ENCODE measurements around the gene SLC45A1.

SLC45A1 gene

DNA sequence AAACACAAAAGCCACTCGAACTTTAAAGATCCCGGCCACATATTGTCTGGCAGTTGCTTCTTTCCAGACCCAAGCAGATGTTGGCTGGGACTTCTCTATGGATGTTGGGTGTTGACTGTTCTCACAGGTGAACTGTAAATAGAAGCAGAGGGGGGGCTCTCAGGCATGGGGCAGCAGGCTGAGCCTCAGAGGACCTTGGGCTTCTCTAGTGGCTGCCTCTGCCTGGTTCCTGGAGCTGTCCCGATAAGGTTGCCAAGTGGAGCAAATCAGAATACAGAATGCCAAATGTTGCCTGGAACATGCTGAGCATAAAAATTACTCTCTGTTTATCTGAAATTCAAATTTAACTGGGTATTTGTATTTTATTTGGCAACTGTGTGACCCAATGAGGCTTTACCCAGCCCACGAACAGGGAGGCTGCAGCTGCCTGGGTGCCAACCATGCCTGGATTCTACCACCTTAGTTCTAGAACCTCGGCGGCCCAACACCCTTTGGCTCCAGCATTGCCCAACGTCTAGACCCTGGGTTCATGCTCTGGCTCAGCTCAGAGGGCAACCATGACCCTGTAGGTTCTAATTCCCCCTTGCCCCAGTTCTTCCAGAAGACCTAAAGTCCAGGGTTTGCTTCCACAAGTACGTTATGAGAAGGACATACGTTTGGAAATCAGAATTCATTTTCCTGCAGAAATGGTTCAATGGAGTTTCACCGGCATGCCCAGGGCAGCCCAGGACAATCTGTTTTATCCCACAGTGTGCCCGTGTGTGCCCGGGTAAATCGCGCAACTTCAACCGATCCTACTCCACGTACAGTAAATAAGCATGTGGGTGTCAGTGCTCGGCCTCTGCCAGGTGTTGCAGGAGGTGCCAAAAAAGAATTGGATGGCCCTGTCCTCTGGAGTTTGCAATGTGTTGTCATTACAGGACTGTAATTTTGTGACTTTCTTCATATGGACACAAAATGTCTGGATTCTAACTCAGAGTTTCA, 5.4 kb upstream of the SLC45A1 start:
- DNase-seq, result no peak

DNA sequence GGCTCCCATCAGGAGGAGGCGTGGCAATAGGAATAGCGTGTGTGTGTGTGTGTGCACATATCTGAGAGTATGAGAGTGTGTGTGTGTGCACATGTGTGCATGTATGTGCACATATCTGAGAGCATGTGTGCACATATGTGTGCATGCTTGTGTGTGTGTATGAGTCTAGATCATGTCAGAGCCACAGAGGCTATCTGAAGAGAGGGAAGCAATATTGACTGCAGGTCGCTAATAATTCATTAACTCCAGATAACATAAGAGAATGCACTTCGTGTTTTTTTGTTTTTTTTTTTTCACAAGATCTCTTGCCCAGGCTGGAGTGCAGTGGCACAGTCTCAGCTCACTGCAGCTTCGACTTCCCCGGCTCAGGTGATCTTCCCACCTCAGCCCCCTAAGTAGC, 4.7 kb upstream of the SLC45A1 start:
- no peak for DNase-seq

DNA sequence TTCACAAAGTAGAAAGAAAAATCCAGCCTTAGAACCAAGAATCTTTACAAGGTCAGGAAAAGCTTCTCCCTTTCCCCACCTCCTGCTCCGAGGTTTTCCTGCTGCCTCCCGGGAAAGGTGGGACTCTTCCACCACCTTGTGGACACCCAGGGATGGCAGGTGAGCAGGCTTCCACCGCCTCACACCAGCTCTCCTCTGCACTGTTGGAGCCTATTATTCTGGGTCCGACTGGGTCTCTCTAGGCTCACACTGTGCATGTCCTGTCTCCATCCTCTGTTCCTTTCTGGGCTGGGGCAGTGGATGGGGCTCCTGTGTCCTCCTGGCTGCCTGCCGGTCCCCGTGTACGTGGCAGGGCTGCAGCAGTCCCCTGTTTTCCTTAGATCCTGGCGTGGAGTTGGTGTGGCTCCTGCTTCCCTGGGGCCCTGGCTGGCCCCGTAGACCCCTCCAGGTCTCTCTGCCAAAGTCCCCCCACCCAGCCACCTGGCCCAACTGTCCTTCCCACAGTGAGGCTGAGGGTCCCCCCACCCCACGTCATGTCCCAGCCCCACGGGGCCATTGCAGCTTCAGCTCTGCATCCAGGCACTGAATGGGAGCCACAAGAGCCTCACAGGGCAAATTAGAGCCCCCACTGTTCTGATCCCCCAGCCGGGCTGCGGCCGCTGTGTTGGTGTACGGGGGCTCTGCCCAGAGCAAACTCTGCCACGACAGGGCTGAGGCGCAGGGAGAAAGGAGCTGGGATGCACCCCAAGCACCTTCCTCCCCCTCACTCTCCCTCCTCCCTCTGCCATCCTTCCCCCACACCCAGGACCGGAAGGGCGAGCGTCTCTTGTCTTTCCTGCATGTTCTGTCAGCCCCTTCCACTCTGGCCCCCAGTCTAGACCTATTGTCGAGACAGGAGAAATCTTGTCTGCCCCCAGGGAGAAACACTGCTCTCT, 3.3 kb upstream of the SLC45A1 start:
- peak; percentile 77 for DNase-seq

DNA sequence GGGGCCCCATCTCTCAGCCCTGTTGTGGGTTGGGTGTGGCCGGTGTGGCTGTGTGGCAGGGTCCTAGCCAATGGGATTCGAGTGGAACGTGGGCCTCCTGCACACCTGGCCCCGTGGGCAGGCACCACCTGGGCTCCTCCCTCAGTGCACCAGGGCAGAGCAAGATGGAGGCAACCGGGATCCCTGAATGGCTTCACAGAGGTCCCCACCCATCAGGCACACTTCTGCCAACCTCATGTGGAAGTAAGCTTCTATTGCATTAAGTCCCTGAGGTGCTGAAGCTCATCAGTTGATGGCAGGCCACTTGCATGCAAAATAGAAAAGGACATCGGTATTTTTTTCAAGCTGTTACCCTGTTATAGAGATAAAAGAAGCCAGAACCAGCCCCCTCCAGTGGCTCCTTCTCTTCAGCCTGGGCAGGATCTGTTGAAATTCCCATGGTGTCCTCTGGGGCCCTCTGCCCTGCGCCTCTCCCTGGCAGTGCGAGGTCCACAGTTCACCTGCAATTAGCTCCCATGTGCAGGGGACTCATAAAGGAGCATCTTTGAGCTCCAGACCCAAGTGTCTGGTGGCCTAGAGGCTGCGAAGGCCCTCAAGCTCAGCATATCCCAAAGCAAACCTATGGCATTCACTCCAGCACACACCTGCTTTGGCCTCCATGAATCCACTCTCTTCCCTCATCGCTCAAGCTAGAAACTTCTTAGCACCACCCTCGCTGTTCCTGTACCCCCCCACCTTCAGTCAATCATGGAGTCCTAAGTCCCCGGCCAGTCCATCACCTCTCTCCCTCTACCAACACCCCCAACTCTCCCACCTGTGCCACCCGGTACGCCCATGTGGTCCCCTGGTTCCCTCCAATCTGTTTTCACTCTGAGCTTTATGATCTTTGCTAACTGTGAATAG, 2.1 kb upstream of the SLC45A1 start:
- DNase-seq, result no peak

DNA sequence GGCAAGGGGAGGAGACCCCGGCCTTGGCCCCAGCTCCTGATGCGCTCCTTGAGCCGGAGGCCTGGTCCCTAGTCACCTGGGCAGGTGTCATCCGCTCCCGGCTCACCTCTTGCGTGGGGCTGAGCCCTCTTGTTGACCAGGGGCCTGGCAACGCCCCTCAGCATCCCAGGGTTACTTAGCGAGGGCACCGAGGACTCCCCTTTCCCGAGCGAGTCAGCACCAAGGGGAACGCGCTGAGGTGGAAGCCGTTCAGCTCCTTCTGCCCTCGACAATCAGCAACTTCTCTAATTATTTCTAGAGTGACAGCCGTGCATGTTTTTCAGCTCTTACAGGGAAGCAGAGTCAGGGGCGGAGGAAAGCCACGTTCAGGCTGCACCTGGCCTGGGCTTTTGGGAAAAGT, 522 bp downstream of the SLC45A1 start:
- no peak for DNase-seq

DNA sequence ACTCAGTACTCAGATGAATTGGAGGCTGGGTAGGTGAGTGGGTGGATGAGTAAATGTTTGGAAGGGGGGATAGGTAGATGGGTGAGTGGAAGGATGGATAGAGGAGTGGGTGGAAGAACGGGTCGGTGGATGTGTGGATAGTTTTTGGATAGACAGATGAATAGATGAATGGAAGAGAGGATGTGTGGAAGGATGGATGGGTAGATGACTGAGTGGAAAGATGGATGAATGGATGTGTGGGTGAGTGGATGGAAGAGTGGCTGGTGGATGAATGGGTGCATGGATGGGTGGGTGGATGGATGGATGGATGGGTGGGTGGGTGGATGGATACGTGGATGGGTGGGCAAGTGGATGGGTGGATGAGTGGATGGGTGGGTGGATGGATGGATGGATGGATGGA, 3.7 kb downstream of the SLC45A1 start:
- no peak for DNase-seq

DNA sequence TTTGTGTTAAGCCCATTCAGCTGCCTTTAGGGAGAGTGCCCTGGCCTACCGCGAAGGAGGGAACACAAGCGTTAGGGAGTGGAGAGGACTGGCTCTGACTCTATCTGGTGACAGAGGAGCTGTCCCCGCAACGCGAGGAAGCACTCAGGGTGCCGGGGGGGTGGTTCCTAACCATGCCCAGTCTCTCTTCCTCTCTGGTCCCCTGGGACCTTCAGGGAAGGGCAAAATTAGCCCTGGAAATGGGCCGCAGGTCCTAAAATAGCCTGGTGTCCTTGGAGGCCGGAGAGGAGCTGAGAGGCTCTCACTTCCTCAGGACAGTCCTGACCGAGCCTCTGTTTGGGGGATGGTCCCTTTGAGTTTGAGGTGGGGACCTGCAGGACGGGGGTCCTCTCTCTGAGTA, 5.8 kb downstream of the SLC45A1 start:
- no peak for DNase-seq

DNA sequence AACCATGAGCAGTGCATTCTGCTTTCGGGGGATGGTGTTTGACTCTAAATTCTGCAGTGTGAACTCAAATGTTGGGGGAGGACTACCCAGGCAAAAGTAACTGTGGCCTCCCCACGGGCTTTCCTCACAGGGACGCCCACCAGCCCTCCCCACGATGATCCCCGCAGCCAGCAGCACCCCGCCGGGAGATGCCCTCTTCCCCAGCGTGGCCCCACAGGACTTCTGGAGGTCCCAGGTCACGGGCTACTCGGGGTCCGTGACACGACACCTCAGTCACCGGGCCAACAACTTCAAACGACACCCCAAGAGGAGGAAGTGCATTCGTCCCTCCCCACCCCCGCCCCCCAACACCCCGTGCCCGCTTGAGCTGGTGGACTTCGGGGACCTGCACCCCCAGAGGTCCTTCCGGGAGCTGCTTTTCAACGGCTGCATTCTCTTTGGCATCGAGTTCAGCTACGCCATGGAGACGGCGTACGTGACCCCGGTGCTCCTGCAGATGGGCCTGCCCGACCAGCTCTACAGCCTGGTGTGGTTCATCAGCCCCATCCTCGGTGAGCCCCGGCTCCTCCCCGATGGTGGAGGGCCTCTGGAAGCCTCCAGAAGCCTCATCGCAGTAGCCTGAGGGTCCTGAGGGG, 6.4 kb downstream of the SLC45A1 start:
- no peak for DNase-seq

DNA sequence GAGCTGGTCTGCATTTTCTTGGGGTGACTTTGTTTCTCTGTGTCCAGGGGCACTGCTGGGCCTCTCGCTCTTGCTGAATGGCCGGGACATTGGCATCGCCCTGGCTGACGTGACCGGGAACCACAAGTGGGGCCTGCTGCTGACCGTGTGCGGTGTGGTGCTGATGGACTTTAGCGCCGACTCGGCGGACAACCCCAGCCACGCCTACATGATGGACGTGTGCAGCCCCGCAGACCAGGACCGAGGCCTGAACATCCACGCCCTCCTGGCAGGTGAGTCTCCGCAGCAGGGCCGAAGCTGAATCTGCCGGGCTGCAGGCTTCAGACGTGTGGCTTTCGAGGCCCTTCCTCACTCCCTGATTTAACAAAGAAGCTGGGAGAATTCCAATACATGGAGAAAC, 7.9 kb downstream of the SLC45A1 start:
- no peak for DNase-seq

DNA sequence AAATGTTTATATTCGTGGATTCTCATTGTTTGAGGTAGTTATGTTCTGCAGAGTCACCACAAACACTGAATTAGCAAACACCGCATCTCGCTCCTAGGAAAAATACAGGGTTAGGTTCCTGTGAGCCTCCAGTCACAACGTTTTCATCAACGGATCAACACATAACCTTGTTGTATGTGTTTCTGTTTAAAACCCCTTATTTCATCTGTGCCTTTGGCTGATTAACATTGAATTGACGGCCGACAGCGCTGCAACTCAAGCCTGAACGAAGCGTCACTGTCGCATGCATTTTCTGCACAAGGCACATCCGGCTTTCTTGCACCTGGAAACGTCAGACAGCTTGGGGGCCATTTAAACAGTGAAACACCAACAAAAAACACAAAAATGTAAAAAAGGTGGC, 8.4 kb downstream of the SLC45A1 start:
- no peak for DNase-seq

DNA sequence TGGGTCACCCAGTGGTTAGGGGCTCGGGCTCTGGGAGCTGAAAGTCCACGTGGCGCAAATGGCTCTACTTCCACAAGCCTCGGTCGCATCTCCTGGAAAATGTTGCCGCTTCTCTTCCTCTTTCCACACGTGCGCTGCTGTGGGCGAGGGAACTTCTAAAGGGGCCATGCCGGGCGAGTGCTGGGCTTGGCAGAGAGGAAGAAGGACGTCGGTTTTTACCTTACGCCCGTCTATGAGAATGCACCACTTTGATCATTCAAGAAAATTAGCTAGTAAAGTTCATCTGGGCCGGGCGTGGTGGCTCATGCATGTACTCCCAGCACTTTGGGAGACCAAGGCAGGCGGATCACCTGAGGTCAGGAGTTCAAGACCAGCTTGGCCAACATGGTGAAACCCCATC, 10.4 kb downstream of the SLC45A1 start:
- no peak for DNase-seq

DNA sequence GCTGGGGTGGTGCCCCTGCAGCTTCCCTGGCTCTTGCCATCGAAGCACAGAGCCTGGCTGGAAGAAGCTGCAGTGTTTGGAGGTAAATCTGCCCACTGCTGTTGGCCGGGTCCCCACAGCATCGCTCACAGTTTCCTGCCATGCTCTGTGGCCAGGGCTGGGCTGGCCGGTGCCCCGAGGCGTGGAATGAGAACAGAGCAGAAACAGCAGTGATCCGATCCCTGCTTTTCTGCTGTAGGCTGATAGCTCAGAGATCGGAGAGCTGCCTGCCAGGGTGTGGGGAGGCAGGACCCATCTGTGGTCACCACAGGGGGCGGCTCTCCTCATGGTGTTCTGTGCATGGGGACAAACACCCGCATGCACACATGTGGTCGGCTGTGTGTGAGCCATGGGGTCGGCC, 11.5 kb downstream of the SLC45A1 start:
- DNase-seq, result no peak

DNA sequence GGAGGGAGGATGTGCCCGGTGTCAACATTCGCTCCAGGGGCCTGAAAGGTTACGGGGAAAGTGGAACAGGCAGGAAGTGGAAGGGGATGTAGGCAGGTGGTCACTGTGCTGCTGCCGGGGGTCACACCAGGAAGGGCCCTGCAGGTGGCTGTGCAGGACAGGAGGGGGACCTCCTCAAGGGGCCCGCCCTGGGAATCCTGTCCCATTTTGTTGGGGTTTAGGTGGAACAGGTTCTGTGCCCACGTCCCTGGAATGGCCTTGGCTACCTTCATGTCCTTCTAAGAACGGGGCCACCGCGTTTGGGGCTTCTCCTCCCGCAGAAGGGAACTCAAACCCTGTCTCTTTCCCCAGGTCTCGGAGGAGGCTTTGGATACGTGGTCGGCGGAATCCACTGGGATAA, 11.9 kb downstream of the SLC45A1 start:
- no peak for DNase-seq

DNA sequence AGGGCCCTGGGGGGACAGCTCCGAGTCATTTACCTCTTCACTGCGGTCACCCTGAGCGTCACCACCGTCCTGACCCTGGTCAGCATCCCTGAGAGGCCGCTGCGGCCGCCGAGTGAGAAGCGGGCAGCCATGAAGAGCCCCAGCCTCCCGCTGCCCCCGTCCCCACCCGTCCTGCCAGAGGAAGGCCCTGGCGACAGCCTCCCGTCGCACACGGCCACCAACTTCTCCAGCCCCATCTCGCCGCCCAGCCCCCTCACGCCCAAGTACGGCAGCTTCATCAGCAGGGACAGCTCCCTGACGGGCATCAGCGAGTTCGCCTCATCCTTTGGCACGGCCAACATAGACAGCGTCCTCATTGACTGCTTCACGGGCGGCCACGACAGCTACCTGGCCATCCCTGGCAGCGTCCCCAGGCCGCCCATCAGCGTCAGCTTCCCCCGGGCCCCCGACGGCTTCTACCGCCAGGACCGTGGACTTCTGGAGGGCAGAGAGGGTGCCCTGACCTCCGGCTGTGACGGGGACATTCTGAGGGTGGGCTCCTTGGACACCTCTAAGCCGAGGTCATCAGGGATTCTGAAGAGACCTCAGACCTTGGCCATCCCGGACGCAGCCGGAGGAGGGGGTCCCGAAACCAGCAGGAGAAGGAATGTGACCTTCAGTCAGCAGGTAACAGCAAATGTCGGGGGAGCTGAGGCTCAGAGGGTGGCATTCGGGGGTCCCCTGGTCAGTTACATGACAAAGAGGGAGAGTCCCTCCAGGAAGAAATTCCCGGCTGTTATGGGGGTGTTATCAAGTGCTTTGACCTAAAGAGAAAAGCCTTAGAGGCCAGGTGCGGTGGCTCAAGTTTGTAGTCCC, 12.6 kb downstream of the SLC45A1 start:
- no peak for DNase-seq

DNA sequence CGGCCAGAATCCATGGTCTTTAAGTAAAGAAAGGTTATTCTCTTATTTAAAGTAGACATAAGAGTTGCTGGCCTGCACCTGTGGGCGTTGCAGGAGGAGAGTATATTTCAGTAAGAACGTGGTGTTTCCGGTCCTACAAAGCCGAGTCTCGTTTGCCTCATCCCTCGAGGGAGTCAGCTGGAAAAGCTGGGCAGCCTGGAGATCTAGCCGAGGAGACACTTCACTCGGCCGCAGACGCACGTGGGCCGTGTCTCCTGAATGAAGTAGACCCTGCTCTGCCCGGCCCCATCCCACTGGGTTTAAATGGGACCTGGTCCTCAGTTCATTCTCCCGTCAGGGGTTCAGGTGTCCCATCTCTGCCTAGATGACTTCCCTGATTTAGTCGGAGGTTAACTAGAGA, 14.9 kb downstream of the SLC45A1 start:
- no peak for DNase-seq

DNA sequence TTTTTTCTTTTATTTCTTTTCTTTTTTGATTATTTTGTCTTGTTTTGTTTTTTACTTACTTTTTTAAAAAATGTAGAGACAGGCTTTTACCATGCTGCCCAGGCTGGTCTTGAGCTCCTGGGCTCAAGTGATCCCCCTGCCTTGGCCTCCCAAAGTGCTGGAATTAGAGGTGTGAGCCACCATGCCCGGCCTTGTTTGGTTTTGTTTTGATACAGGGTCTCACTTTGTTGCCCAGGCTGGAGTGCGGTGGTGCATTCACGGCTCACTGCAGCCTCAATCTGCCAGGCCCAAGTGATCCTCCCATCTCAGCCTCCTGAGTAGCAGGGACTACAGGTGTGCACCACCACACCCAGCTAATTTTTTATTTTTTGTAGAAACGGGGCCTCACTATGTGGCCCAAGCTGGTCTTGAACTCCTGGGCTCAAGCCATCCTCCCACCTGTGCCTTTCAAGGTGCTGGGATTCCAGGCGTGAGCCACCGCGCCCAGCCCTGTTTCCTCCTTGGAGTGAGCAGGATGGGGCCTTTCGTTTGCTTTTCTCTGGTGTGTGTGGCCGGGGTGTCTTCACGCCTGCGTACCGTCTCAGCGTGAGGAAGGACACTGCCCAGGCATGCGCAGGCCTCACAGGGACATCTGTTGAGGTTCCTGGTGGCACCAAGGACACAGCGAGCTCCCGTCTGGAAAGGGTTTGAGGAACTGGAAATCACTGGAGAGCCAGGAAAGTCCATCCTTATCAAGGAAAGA, 15.5 kb downstream of the SLC45A1 start:
- DNase-seq, result no peak

DNA sequence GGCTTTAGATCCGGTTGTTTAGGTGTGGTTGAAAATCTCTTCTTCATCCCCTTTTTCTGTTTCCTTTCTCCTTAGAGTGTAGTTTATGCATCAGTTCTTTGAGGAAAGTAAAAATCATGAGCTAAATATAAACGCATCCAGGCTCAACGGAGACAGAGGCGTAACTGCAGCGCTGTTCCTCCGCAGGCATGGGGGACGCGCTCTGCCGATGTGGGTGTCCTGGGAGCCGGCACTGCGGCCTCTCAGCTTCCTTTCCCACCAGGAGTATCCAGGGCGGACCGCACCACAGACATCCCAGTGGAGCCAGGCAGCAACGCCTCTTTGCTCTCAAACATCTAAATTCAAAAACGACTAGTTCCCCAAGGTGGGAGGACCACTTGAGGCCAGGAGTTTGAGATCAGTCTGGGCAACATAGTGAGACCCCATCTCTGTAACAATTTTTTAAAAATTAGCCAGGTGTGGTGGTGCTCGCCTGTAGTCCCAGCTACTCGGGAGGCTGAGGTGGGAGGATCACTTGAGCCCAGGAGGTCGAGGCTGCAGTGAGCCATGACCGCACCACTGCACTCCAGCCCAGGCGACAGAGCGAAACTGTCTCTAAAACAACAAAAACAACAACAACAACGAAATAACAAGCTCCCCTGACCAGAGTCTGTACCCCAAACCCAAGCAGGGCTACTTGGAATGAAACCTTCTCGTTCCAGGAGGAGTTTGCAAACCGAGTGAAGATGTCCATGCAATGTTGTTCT, 16.4 kb downstream of the SLC45A1 start:
- no peak for DNase-seq

DNA sequence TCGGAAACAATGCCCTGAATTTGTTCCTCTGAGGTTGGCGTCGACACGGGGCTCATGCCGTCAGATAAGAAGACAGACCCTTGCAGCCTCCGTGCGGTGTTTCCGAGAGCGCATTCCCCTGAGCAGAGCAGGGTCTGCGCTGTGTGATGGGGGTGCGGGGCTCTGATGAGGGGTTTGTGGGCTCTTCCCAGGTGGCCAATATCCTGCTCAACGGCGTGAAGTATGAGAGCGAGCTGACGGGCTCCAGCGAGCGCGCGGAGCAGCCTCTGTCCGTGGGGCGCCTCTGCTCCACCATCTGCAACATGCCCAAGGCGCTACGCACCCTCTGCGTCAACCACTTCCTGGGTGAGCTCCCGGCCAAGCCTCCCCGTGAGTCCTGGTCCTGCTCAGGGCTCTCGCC, 17.3 kb downstream of the SLC45A1 start:
- no peak for DNase-seq

DNA sequence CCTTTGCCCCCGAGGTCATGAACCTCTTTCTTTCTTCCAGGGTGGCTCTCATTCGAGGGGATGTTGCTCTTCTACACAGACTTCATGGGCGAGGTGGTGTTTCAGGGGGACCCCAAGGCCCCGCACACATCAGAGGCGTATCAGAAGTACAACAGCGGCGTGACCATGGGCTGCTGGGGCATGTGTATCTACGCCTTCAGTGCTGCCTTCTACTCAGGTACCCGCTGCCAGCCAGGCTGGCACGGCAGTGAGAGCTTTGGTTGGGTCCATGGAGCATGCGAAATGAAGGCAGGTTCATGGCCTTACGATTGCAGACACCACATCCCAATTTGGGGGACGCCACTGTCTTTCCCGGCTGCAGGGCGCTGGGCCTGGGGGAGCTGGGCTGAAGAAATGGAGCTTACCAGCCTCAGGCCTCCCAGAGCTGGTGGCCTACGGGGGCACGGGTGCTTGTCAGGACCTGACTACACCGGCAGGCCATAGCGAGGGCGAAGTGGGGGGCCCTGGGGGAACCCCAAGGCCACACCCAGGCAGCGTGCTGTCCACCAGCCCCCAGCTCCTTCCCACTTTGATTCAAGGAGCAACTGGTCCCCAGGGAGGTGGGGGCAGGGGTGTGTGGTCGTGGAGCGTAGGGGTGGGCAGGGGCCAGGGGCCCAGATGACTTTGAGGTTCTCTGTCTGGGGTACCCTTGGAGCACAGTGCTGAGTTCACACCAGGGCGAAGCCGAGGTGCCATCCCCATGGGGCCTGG, 20.0 kb downstream of the SLC45A1 start:
- no peak for DNase-seq

Measured in fibroblast of upper back skin (primary cell).